PC-3 (cell line): ENCODE results near the gene S100A4.

Source experiments
- EZH2 ChIP-seq: fragments of 300-600 bp; sonication (generic); IDR thresholded peaks from one replicate; pipeline ENCODE4 v1.6.1; 2017; ENCODE audit warnings: antibody characterized with exemption, mild to moderate bottlenecking, low read length; ENCODE audit not compliant: unreplicated experiment
- EZH2phosphoT487 ChIP-seq: fragments of 300-600 bp; sonication (generic); IDR thresholded peaks from 2 replicates; pipeline ENCODE4 v1.6.1; 2018; ENCODE audit warnings: mild to moderate bottlenecking, antibody characterized with exemption, low read length, borderline replicate concordance
- TF ChIP-seq, protein P1 (sequence below): fragments of 300-600 bp; sonication (generic); conservative IDR thresholded peaks from 2 replicates; pipeline ENCODE4 v1.5.1; 2017; ENCODE audit warnings: antibody characterized with exemption, low read depth, mild to moderate bottlenecking, low read length

DNA sequence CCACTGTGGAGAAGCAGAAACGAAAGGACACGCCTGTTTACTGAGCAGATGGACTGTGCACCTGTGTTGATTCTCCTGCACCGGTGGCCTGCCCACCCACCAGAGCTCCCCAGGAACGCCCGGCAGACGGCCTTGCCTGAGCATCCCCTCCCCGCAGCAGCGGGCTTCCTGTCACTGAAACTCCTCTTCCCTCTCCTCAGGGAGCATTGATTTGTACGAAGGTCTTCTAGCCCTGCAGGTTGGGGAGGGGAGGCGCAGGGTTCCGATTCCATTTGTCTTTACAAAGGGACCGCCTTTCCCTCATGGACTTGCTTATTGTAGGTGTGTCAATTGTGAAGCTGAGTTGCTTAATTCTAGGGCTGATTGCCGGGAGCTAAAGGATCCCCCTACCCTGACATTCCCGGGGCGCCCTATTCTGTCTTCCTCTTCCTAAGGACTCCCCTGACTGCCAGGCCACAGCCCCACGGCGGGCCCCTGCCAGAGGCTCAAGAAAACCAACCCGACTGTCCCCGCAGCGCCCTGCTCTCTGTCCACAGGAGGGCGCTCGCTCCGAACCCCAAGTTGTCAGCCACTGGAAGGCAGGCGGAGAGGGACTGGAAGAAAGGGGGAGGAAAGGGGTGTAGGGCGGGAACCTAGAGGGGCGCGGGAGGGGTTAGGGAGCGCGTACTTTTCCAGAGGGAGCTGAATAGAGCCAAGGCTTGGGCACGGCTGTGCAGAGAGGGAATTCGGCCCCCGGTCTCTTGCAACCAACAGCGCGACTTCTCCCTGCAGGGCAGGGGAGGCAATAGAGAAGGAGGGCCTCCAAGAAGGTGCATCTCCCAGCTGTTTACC, 12.6 kb downstream of the S100A4 start:
- TF ChIP-seq, protein P1, sequence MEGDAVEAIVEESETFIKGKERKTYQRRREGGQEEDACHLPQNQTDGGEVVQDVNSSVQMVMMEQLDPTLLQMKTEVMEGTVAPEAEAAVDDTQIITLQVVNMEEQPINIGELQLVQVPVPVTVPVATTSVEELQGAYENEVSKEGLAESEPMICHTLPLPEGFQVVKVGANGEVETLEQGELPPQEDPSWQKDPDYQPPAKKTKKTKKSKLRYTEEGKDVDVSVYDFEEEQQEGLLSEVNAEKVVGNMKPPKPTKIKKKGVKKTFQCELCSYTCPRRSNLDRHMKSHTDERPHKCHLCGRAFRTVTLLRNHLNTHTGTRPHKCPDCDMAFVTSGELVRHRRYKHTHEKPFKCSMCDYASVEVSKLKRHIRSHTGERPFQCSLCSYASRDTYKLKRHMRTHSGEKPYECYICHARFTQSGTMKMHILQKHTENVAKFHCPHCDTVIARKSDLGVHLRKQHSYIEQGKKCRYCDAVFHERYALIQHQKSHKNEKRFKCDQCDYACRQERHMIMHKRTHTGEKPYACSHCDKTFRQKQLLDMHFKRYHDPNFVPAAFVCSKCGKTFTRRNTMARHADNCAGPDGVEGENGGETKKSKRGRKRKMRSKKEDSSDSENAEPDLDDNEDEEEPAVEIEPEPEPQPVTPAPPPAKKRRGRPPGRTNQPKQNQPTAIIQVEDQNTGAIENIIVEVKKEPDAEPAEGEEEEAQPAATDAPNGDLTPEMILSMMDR: peak; percentile 96
- no peak for TF ChIP-seq EZH2phosphoT487
- no peak for TF ChIP-seq EZH2
